Kidney (tissue), 14 donors: ENCODE data around the gene CHRD. TPM values are rescaled to one million over a fixed set of nuclear protein-coding genes. Genes with fewer than 3 reads are reported as not detected.

ENCODE experiments used
- DNase-seq, 5 donors: peaks; one replicate each; pipeline ENCODE4 v3.0.0-alpha.2; 2013 to 2020
- FAIRE-seq: peaks from 2 replicates; lab custom pipeline; 2012; peaks lifted over from hg19 to GRCh38; lab: Jason Lieb, UNC
- H3K27ac ChIP-seq, 2 donors: one replicate each; pipeline ENCODE4 v1.7.0; 2013; ENCODE audit warnings: low read depth in 2 of 2, low read length in 2 of 2, inconsistent platforms in 1 of 2
- H3K27me3 ChIP-seq: one replicate; pipeline ENCODE4 v1.7.1; 2013; ENCODE audit warnings: low read length, inconsistent platforms; ENCODE audit not compliant: control insufficient read depth, insufficient read depth
- H3K36me3 ChIP-seq, 3 donors: one replicate each; pipeline versions ENCODE4 v1.7.0 to v1.7.1; 2013; ENCODE audit warnings: low read length in 3 of 3, control low read depth in 1 of 3, inconsistent platforms in 1 of 3; ENCODE audit not compliant: insufficient read depth in 3 of 3, control insufficient read depth in 2 of 3
- H3K4me1 ChIP-seq, 3 donors: one replicate each; pipeline versions ENCODE4 v1.7.0 to v1.7.1; 2013; ENCODE audit warnings: low read length in 3 of 3, inconsistent platforms in 1 of 3, low read depth in 1 of 3; ENCODE audit not compliant: control insufficient read depth in 2 of 3, insufficient read depth in 2 of 3
- H3K4me3 ChIP-seq, 3 donors: one replicate each; pipeline versions ENCODE4 v1.7.0 to v1.8.1; 2013; ENCODE audit warnings: low read length in 3 of 3, control low read depth in 1 of 3, inconsistent platforms in 1 of 3
- H3K9ac ChIP-seq, 3 donors: one replicate each; pipeline versions ENCODE4 v1.7.0 to v1.7.1; 2013; ENCODE audit warnings: low read length in 3 of 3, control low read depth in 1 of 3, inconsistent platforms in 1 of 3
- H3K9me3 ChIP-seq, 3 donors: one replicate each; pipeline versions ENCODE4 v1.7.0 to v1.7.1; 2013; ENCODE audit warnings: low read length in 3 of 3, control low read depth in 1 of 3, inconsistent platforms in 1 of 3; ENCODE audit not compliant: control insufficient read depth in 2 of 3, insufficient read depth in 1 of 3
- CTCF ChIP-seq: IDR thresholded peaks from 3 replicates; pipeline ENCODE4 v1.5.1; 2012; ENCODE audit warnings: mild to moderate bottlenecking, moderate library complexity, borderline replicate concordance; ENCODE audit not compliant: insufficient read depth; ENCODE audit errors: extremely low read depth
- intact Hi-C: fragments of 100-400 bp; cut with DNase I; formaldehyde crosslinking; loops from one replicate; pipeline ENCODE4 v1.11.1; 2022
- polyA plus RNA-seq: library from polyadenylated mRNA; stranded (reverse); fragments of 350-450 nt; fragmentation: Illumina TruSeq; extraction: RNeasy Lipid Tissue Mini Kit (QIAGEN cat#74804); gene quantifications from one replicate; pipeline ENCODE4 v1.2.3, GENCODE V29; 2014; ENCODE audit warnings: low read depth, low replicate concordance; ENCODE audit not compliant: insufficient read depth
- total RNA-seq: library from RNA; stranded (reverse); fragmentation: NEBNext Ultra II Directional; extraction: Animal tissue kit (Norgen Biotek cat#: 25700); gene quantifications from one replicate; pipeline ENCODE4 v1.2.1, GENCODE V29; 2021
- donor health status: control.
- donor health status: control.
- donor health status: control.
- donor health status: control.
- donor health status: control.
- donor health status: DM: yes; HTN: yes; CAD: no.
- donor health status: Normal renal cell carcinoma (clear cell type).

CHRD gene
- total and polyA plus RNA-seq, 2 donors from 2014 or later = 16.8 to 18.6 TPM

- intact Hi-C loops = no loop called here
- peak; percentile 44 for TF ChIP-seq CTCF
- Histone ChIP-seq H3K9ac (peak overlapping the region; percentile 83 to 94 (median 88)), H3K9me3 (no peaks in the 10 kb centered on the region), H3K4me3 (peak overlapping the region; percentile 80 to 91 (median 84)), H3K27me3 (no peaks in the 10 kb centered on the region), H3K4me1 (peaks cover 3 to 17% (median 13%) of the 10 kb centered on the region in 3 donors), H3K27ac (peak overlapping the region; percentile 98 to 99), H3K36me3 (peaks cover 7 to 22% (median 8%) of the 10 kb centered on the region in 3 donors)
- FAIRE-seq = no peak
- peak; percentile 98 to 99 (median 99) for DNase-seq
Observed at GRCh38 chr3:184362668-184363546, 16.9 kb upstream of the CHRD start.

GRCh38 chr3:184366619-184367289 lies 13.1 kb upstream of the CHRD start:
- Histone ChIP-seq H3K4me3 (no peak overlapping the region), H3K9me3 (no peaks in the 10 kb centered on the region), H3K9ac (no peak overlapping the region), H3K27ac (no peak overlapping the region), H3K36me3 (peaks cover 7 to 34% (median 12%) of the 10 kb centered on the region in 3 donors), H3K4me1 (peaks cover 0 to 4% (median 3%) of the 10 kb centered on the region in 3 donors), H3K27me3 (no peaks in the 10 kb centered on the region)
- no peak for TF ChIP-seq CTCF
- intact Hi-C loops = no loop called here
- DNase-seq = no peak
- FAIRE-seq = no peak

GRCh38 chr3:184368116-184368515 lies 11.7 kb upstream of the CHRD start:
- TF ChIP-seq CTCF = no peak
- Histone ChIP-seq H3K27me3 (no peaks in the 10 kb centered on the region), H3K27ac (no peak overlapping the region), H3K36me3 (peaks cover 7 to 34% (median 12%) of the 10 kb centered on the region in 3 donors), H3K9ac (no peak overlapping the region), H3K9me3 (no peaks in the 10 kb centered on the region), H3K4me3 (no peak overlapping the region), H3K4me1 (peaks cover 0 to 4% (median 3%) of the 10 kb centered on the region in 3 donors)
- FAIRE-seq (no peak), DNase-seq (no peak)
- intact Hi-C loops = no loop called here
